Fibroblast of villous mesenchyme (primary cell): ENCODE results near the gene PCDHGB3. TPM values are rescaled to one million over a fixed set of nuclear protein-coding genes. Genes with fewer than 3 reads are reported as not detected.
A peak's percentile ranks its signal among the peaks of the same experiment; 100 is the strongest.

Source experiments
- DNase-seq: peaks from one replicate; pipeline ENCODE4 v3.0.0-alpha.2; 2010; ENCODE audit warnings: low read depth
- H3K4me3 ChIP-seq: 2 replicates; pipeline ENCODE4 v1.5.1; 2011; ENCODE audit warnings: low read depth, mild to moderate bottlenecking, low read length
- total RNA-seq: library from RNA; depleted of rRNA; stranded (reverse); fragments of >200 nt; gene quantifications from 2 replicates; pipeline ENCODE4 v1.2.3, GENCODE V29; 2012
- TF ChIP-seq, protein P1 (sequence below): IDR thresholded peaks from 2 replicates; pipeline ENCODE4 v1.5.1; 2012; ENCODE audit warnings: low read depth, mild to moderate bottlenecking, low read length; ENCODE audit not compliant: insufficient read depth

PCDHGB3 gene
- total RNA-seq, 1 donor: 3.9 TPM

DNA sequence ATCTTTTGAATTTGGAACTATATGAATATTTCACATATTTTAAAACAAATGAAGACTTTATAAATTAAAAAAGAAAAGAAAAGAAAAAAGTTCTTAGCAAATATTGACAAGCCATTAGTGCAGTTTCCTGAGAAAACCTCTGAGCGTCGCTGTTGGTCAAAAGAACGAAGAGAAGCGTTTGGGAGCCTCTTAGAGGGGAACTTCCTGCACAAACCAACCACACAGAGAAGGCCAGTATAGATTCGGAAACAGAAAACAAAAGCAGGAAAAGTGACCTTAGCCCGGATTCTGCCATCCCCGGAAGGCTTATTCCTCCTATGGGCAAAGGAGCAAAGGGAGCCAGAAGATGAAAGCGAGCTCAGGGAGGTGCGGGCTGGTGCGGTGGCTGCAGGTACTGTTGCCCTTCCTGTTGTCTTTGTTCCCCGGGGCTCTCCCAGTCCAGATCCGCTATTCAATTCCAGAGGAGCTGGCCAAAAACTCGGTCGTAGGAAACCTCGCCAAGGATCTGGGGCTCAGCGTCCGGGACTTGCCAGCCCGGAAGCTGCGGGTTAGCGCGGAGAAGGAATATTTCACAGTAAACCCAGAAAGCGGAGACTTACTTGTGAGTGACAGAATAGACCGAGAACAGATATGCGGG, 10.1 kb upstream of the PCDHGB3 start, which contains the start of gene PCDHGB2:
TSS of gene PCDHGB2 (plus strand) at position 205 of the 637 bp plus-strand sequence. CDS start at position 347, 142 bp downstream.
- DNase-seq: peak; percentile 51
- peak within 1 kb of the TSS; percentile 48 for H3K4me3 ChIP-seq
- TF ChIP-seq, protein P1, sequence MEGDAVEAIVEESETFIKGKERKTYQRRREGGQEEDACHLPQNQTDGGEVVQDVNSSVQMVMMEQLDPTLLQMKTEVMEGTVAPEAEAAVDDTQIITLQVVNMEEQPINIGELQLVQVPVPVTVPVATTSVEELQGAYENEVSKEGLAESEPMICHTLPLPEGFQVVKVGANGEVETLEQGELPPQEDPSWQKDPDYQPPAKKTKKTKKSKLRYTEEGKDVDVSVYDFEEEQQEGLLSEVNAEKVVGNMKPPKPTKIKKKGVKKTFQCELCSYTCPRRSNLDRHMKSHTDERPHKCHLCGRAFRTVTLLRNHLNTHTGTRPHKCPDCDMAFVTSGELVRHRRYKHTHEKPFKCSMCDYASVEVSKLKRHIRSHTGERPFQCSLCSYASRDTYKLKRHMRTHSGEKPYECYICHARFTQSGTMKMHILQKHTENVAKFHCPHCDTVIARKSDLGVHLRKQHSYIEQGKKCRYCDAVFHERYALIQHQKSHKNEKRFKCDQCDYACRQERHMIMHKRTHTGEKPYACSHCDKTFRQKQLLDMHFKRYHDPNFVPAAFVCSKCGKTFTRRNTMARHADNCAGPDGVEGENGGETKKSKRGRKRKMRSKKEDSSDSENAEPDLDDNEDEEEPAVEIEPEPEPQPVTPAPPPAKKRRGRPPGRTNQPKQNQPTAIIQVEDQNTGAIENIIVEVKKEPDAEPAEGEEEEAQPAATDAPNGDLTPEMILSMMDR: peak; percentile 40

DNA sequence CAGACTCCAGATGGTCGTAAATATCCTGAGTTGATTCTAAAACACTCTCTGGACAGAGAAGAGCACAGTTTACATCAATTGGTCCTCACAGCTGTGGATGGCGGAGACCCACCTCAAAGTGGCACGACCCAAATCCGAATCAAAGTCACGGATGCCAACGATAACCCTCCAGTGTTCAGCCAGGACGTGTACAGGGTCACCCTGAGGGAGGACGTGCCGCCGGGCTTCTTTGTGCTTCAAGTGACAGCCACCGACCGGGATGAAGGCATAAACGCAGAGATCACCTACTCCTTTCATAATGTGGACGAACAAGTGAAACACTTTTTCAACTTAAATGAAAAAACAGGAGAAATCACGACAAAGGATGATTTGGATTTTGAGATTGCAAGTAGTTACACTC, 9.4 kb upstream of the PCDHGB3 start:
- TF ChIP-seq, protein P1: no peak
- DNase-seq: no peak
- H3K4me3 ChIP-seq: no peak overlapping the region

DNA sequence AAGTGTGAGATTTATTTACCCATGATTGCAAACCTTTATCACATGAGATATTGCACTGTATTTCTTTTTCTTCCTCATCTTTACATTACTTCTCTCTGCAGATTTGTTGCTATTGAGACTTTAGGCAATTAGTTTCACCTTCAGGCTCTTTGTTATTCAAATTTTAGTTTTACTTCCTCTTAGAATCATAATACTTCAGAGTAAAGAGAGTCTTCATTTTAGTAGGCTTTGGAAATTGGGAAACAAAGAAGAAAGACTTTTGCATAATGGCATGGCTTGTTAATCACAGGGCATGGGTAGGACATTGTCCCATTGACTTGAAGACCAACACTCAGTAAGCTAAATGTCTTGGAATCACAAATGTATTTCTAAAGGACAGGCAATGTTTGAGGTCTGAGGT, 7.3 kb upstream of the PCDHGB3 start:
- TF ChIP-seq, protein P1: no peak
- H3K4me3 ChIP-seq: no peak overlapping the region
- no peak for DNase-seq

DNA sequence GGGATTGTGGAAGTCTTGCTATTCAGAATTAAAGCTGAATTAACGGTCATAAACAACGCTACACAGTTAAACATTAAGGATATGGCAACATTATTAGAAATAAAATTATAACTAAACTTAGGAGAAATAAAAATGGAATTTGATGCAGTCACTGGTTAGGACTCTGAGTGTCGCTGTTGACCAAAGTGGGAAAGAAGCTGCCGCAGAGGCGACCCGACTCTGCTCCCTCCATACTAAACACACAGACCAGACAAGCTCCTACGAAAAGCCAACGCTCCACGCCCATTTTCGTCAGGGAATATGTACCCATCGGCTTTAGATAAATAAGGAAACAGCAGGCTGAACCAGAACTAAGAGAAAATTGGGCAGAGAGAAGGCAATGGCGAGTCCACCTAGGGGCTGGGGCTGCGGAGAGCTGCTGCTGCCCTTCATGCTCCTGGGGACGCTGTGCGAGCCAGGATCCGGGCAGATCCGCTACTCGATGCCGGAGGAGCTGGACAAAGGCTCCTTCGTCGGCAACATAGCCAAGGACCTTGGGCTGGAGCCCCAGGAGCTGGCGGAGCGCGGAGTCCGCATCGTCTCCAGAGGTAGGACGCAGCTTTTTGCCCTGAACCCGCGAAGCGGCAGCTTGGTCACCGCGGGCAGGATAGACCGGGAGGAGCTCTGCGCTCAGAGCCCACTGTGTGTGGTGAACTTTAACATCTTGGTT, 5.9 kb upstream of the PCDHGB3 start, which contains the start of gene PCDHGA5:
TSS of gene PCDHGA5 (plus strand) at position 211 of the 709 bp plus-strand sequence. CDS start at position 380, 169 bp downstream.
- DNase-seq: no peak
- TF ChIP-seq, protein P1: peak; percentile 2
- no peak within 1 kb of the TSS for H3K4me3 ChIP-seq

DNA sequence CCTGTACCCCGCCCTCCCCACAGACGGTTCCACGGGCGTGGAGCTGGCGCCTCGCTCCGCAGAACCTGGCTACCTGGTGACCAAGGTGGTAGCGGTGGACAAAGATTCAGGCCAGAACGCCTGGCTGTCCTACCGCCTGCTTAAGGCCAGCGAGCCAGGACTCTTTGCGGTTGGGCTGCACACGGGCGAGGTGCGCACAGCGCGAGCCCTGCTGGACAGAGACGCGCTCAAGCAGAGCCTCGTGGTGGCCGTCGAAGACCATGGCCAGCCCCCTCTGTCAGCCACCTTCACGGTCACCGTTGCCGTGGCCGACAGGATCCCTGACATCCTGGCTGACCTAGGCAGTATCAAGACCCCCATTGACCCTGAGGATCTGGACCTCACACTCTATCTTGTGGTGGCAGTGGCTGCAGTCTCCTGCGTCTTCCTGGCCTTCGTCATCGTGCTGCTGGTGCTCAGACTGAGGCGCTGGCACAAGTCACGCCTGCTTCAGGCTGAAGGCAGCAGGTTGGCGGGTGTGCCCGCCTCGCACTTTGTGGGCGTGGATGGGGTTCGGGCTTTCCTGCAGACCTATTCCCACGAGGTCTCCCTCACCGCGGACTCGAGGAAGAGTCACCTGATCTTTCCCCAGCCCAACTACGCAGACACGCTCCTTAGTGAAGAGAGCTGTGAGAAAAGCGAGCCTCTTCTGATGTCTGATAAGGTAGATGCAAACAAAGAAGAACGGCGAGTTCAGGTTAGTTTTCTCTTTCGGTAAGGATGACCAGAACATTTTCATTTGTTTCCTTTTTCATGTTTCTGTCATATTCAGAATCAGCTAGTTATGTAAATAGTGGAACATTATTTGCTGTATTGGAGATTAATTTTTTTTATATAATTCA, 3.8 kb upstream of the PCDHGB3 start:
- no peak for DNase-seq
- no peak overlapping the region for H3K4me3 ChIP-seq
- TF ChIP-seq, protein P1: no peak

DNA sequence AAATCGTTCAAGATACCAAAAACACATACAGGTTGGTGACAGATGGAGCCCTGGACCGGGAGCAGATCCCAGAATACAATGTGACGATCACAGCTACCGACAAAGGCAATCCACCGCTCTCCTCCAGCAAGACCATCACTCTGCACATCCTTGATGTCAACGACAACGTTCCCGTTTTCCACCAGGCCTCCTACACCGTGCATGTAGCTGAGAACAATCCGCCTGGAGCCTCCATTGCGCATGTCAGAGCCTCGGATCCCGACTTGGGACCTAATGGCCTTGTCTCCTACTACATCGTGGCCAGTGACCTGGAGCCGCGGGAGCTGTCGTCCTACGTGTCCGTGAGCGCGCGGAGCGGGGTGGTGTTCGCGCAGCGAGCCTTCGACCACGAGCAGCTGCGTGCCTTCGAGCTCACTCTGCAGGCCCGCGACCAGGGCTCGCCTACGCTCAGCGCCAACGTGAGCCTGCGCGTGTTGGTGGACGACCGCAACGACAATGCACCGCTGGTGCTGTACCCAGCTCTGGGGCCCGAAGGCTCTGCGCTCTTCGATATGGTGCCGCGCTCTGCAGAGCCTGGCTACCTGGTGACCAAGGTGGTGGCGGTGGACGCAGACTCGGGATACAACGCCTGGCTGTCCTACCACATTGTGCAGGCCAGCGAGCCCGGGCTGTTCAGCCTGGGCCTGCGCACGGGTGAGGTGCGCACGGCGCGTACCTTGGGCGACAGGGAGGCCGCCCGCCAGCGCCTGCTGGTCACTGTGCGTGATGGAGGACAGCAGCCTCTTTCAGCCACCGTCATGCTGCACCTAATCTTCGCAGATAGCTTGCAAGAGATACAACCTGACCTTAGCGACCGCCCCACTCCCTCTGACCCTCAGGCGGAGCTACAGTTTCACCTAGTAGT, 1.8 kb downstream of the PCDHGB3 start:
- TF ChIP-seq, protein P1: no peak
- DNase-seq: no peak
- no peak overlapping the region for H3K4me3 ChIP-seq
